Sigmoid colon (tissue), 3 donors: ENCODE data around the gene CLECL1.

ENCODE experiments used
- CTCF ChIP-seq, 4 experiments: fragments of 450-650 bp in 3 of 4; fragments of 200-600 bp in 1 of 4; IDR thresholded peaks; one replicate each; pipeline ENCODE4 v1.5.1; 2016 to 2019; ENCODE audit warnings: antibody characterized with exemption in 4 of 4, mild to moderate bottlenecking in 3 of 4, moderate library complexity in 2 of 4
- POLR2A ChIP-seq, 2 donors: fragments of 450-650 bp; IDR thresholded peaks; one replicate each; pipeline ENCODE4 v1.6.1; 2016; ENCODE audit warnings: antibody characterized with exemption in 2 of 2, mild to moderate bottlenecking in 2 of 2, moderate library complexity in 2 of 2

- TF ChIP-seq CTCF (IDR thresholded peaks at IDR 0.05) (no peak), POLR2A (IDR thresholded peaks at IDR 0.05) (no peak)
Measured at GRCh38 chr12:9754099-9754927, 21.4 kb upstream of the CLECL1 start.
